Tibial artery (tissue), 4 donors: ENCODE results near the gene IL12RB2.
"Not testable (repeated sequence)": the region's sequence is repeated elsewhere in the genome, so short reads cannot be mapped to it uniquely, and the experiment has no call there.

Source experiments
- DNase-seq, 2 donors: peaks; one replicate each; pipeline ENCODE4 v3.0.0-alpha.2; 2019
- H3K27ac ChIP-seq, 2 donors: fragments of 200-600 bp; sonication (generic) in 1 of 2; 1 replicate in 1 of 2; 2 replicates in 1 of 2; pipeline ENCODE4 v1.5.1; 2018 to 2019; ENCODE audit warnings: mild to moderate bottlenecking in 1 of 2
- H3K27me3 ChIP-seq, 2 donors: fragments of 200-600 bp; sonication (generic) in 1 of 2; one replicate each; pipeline versions ENCODE4 v1.5.1 to v1.6.0; 2016 to 2019
- H3K36me3 ChIP-seq, 3 donors: fragments of 200-600 bp; sonication (generic) in 2 of 3; one replicate each; pipeline ENCODE4 v1.5.1; 2016 to 2019; ENCODE audit warnings: mild to moderate bottlenecking in 2 of 3
- H3K4me1 ChIP-seq, 4 donors: fragments of 200-600 bp; sonication (generic) in 2 of 4; 1 replicate in 3 of 4; 2 replicates in 1 of 4; pipeline ENCODE4 v1.5.1; 2016 to 2019
- H3K4me3 ChIP-seq, 2 donors: fragments of 200-600 bp; sonication (generic) in 1 of 2; 1 replicate in 1 of 2; 2 replicates in 1 of 2; pipeline ENCODE4 v1.5.1; 2018 to 2019; ENCODE audit warnings: mild to moderate bottlenecking in 2 of 2
- H3K9me3 ChIP-seq, 3 donors: fragments of 200-600 bp; sonication (generic) in 1 of 3; one replicate each; pipeline ENCODE4 v1.5.1; 2016 to 2019
- CTCF ChIP-seq, 2 experiments: fragments of 200-600 bp in 1 of 2; fragments of 450-650 bp in 1 of 2; IDR thresholded peaks; one replicate each; pipeline ENCODE4 v1.5.1; 2017 to 2019; ENCODE audit warnings: antibody characterized with exemption in 2 of 2, mild to moderate bottlenecking in 1 of 2, moderate library complexity in 1 of 2
- intact Hi-C: fragments of 100-400 bp; cut with DNase I; formaldehyde crosslinking; loops from one replicate; pipeline ENCODE4 v1.15.0; 2023; ENCODE audit warnings: low total_unique reads

IL12RB2 gene

GRCh38 chr1:67440339-67440738 lies 132.7 kb downstream of the IL12RB2 start:
- H3K4me3 ChIP-seq = no peak overlapping the region

GRCh38 chr1:67441183-67441582 lies 133.5 kb downstream of the IL12RB2 start:
- H3K27ac ChIP-seq = peak overlapping the region; percentile 50 to 60
- intact Hi-C loops = no loop called here
- no peaks in the 10 kb centered on the region for H3K27me3 ChIP-seq
- no peak overlapping the region for H3K4me3 ChIP-seq
- no peaks in the 10 kb centered on the region for H3K9me3 ChIP-seq
- DNase-seq = peak; percentile 60 to 77
- peaks cover 0 to 25% (median 13%) of the 10 kb centered on the region in 4 donors for H3K4me1 ChIP-seq
- H3K36me3 ChIP-seq = no peaks in the 10 kb centered on the region
- no peak for TF ChIP-seq CTCF (IDR thresholded peaks at IDR 0.05)

More at GRCh38 chr1:67440339-67440738, 132.7 kb downstream of the IL12RB2 start:
- Histone ChIP-seq H3K36me3 (no peaks in the 10 kb centered on the region), H3K9me3 (no peaks in the 10 kb centered on the region), H3K4me1 (peaks cover 0 to 25% (median 13%) of the 10 kb centered on the region in 4 donors), H3K27ac (peak overlapping the region in 1 of 2 donors; percentile 60), H3K27me3 (no peaks in the 10 kb centered on the region)
- TF ChIP-seq CTCF (IDR thresholded peaks at IDR 0.05) = no peak
- intact Hi-C loops = no loop called here
- DNase-seq = no peak

- no peak for TF ChIP-seq CTCF (IDR thresholded peaks at IDR 0.05)
- DNase-seq = no peak
- intact Hi-C loops = no loop called here
- H3K9me3 ChIP-seq = no peaks in the 10 kb centered on the region
- no peaks in the 10 kb centered on the region for H3K27me3 ChIP-seq
- peak overlapping the region; percentile 50 to 60 for H3K27ac ChIP-seq
- H3K4me3 ChIP-seq = no peak overlapping the region
- no peaks in the 10 kb centered on the region for H3K36me3 ChIP-seq
- H3K4me1 ChIP-seq = peaks cover 0 to 25% (median 13%) of the 10 kb centered on the region in 4 donors
Observed at GRCh38 chr1:67441739-67442281, 134.1 kb downstream of the IL12RB2 start.

- H3K9me3 ChIP-seq, DNase-seq, intact Hi-C loops, H3K36me3 ChIP-seq, H3K27ac ChIP-seq, H3K27me3 ChIP-seq, H3K4me3 ChIP-seq: not testable (repeated sequence)
- peaks cover 0 to 14% (median 8%) of the 10 kb centered on the region in 4 donors for H3K4me1 ChIP-seq
Observed at GRCh38 chr1:67446014-67446413, 138.3 kb downstream of the IL12RB2 start.
